GM23338 (cell line): ENCODE data around the gene NIM1K.

ENCODE experiments used
- CREB1 ChIP-seq: fragments of 250-450 bp; sonication (Bioruptor Pico); IDR thresholded peaks from 2 replicates; pipeline ENCODE4 v1.5.0; 2020; ENCODE audit warnings: low read depth, mild to moderate bottlenecking, moderate library complexity
- EZH2 ChIP-seq: fragments of 200-600 bp; sonication (generic); IDR thresholded peaks from one replicate; pipeline ENCODE4 v1.8.0; 2017; ENCODE audit warnings: antibody characterized with exemption, mild to moderate bottlenecking, low read depth; ENCODE audit not compliant: unreplicated experiment
- EZH2phosphoT487 ChIP-seq: fragments of 200-600 bp; sonication (generic); IDR thresholded peaks from one replicate; pipeline ENCODE4 v1.8.1; 2018; ENCODE audit warnings: antibody characterized with exemption; ENCODE audit not compliant: unreplicated experiment
- JUNB ChIP-seq: IDR thresholded peaks from one replicate; pipeline ENCODE4 v1.6.1; 2016; ENCODE audit warnings: antibody characterized with exemption; ENCODE audit not compliant: unreplicated experiment
- POLR2AphosphoS5 ChIP-seq: IDR thresholded peaks from 2 replicates; pipeline ENCODE4 v1.6.1; 2016; ENCODE audit warnings: antibody characterized with exemption, low read depth
- STAT1 ChIP-seq: IDR thresholded peaks from one replicate; pipeline ENCODE4 v1.6.1; 2016; ENCODE audit warnings: antibody characterized with exemption; ENCODE audit not compliant: unreplicated experiment
- TF ChIP-seq, protein P1 (sequence below), 2 experiments: fragments of 200-600 bp in 1 of 2; sonication (generic) in 1 of 2; conservative IDR thresholded peaks; 2 replicates each; pipeline versions ENCODE4 v1.5.1 to v1.6.1; 2016 to 2017; ENCODE audit warnings: antibody characterized with exemption in 2 of 2, low read depth in 2 of 2, mild to moderate bottlenecking in 2 of 2, moderate library complexity in 1 of 2
- TF ChIP-seq, protein P2 (sequence below): IDR thresholded peaks from one replicate; pipeline ENCODE4 v1.6.1; 2018; ENCODE audit warnings: antibody characterized with exemption; ENCODE audit not compliant: unreplicated experiment
- TF ChIP-seq, protein P3 (sequence below): IDR thresholded peaks from 2 replicates; pipeline ENCODE4 v1.6.1; 2016; ENCODE audit warnings: antibody characterized with exemption
- TF ChIP-seq, protein P4 (sequence below): fragments of 250-450 bp; sonication (Bioruptor Pico); IDR thresholded peaks from 2 replicates; pipeline ENCODE4 v1.5.0; 2020; ENCODE audit warnings: mild to moderate bottlenecking, moderate library complexity

DNA sequence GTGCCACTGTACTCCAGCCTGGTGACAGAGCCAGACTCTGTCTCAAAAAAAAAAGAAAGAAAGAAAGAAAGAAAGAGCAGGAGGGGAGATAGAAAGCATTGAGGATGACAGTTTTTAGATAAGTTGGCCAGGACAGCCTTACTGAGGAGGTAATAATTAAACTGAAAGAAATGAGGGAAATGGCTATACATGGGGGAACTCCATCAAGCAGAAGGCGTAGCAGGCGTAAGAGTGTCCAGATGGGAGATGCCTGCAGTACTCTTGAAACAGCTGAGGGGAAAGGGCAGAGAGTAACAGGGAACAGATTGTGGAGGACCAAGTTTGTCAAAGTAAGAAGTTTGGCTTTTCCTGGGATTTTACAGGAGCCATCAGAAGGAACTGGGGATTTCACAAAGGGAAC is 63.7 kb downstream of the NIM1K start:
- TF ChIP-seq EZH2phosphoT487 (no peak), EZH2 (no peak), CREB1 (CRISPR knock-in tag) (no peak), JUNB (no peak), POLR2AphosphoS5 (no peak), STAT1 (no peak)
- TF ChIP-seq, protein P1, sequence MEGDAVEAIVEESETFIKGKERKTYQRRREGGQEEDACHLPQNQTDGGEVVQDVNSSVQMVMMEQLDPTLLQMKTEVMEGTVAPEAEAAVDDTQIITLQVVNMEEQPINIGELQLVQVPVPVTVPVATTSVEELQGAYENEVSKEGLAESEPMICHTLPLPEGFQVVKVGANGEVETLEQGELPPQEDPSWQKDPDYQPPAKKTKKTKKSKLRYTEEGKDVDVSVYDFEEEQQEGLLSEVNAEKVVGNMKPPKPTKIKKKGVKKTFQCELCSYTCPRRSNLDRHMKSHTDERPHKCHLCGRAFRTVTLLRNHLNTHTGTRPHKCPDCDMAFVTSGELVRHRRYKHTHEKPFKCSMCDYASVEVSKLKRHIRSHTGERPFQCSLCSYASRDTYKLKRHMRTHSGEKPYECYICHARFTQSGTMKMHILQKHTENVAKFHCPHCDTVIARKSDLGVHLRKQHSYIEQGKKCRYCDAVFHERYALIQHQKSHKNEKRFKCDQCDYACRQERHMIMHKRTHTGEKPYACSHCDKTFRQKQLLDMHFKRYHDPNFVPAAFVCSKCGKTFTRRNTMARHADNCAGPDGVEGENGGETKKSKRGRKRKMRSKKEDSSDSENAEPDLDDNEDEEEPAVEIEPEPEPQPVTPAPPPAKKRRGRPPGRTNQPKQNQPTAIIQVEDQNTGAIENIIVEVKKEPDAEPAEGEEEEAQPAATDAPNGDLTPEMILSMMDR (conservative IDR thresholded peaks at IDR 0.05; ENCODE audit: low read depth in 2 of 2), result no peak
- TF ChIP-seq, protein P2, sequence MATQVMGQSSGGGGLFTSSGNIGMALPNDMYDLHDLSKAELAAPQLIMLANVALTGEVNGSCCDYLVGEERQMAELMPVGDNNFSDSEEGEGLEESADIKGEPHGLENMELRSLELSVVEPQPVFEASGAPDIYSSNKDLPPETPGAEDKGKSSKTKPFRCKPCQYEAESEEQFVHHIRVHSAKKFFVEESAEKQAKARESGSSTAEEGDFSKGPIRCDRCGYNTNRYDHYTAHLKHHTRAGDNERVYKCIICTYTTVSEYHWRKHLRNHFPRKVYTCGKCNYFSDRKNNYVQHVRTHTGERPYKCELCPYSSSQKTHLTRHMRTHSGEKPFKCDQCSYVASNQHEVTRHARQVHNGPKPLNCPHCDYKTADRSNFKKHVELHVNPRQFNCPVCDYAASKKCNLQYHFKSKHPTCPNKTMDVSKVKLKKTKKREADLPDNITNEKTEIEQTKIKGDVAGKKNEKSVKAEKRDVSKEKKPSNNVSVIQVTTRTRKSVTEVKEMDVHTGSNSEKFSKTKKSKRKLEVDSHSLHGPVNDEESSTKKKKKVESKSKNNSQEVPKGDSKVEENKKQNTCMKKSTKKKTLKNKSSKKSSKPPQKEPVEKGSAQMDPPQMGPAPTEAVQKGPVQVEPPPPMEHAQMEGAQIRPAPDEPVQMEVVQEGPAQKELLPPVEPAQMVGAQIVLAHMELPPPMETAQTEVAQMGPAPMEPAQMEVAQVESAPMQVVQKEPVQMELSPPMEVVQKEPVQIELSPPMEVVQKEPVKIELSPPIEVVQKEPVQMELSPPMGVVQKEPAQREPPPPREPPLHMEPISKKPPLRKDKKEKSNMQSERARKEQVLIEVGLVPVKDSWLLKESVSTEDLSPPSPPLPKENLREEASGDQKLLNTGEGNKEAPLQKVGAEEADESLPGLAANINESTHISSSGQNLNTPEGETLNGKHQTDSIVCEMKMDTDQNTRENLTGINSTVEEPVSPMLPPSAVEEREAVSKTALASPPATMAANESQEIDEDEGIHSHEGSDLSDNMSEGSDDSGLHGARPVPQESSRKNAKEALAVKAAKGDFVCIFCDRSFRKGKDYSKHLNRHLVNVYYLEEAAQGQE, result no peak
- TF ChIP-seq, protein P3, sequence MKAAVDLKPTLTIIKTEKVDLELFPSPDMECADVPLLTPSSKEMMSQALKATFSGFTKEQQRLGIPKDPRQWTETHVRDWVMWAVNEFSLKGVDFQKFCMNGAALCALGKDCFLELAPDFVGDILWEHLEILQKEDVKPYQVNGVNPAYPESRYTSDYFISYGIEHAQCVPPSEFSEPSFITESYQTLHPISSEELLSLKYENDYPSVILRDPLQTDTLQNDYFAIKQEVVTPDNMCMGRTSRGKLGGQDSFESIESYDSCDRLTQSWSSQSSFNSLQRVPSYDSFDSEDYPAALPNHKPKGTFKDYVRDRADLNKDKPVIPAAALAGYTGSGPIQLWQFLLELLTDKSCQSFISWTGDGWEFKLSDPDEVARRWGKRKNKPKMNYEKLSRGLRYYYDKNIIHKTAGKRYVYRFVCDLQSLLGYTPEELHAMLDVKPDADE, result no peak
- TF ChIP-seq, protein P4, sequence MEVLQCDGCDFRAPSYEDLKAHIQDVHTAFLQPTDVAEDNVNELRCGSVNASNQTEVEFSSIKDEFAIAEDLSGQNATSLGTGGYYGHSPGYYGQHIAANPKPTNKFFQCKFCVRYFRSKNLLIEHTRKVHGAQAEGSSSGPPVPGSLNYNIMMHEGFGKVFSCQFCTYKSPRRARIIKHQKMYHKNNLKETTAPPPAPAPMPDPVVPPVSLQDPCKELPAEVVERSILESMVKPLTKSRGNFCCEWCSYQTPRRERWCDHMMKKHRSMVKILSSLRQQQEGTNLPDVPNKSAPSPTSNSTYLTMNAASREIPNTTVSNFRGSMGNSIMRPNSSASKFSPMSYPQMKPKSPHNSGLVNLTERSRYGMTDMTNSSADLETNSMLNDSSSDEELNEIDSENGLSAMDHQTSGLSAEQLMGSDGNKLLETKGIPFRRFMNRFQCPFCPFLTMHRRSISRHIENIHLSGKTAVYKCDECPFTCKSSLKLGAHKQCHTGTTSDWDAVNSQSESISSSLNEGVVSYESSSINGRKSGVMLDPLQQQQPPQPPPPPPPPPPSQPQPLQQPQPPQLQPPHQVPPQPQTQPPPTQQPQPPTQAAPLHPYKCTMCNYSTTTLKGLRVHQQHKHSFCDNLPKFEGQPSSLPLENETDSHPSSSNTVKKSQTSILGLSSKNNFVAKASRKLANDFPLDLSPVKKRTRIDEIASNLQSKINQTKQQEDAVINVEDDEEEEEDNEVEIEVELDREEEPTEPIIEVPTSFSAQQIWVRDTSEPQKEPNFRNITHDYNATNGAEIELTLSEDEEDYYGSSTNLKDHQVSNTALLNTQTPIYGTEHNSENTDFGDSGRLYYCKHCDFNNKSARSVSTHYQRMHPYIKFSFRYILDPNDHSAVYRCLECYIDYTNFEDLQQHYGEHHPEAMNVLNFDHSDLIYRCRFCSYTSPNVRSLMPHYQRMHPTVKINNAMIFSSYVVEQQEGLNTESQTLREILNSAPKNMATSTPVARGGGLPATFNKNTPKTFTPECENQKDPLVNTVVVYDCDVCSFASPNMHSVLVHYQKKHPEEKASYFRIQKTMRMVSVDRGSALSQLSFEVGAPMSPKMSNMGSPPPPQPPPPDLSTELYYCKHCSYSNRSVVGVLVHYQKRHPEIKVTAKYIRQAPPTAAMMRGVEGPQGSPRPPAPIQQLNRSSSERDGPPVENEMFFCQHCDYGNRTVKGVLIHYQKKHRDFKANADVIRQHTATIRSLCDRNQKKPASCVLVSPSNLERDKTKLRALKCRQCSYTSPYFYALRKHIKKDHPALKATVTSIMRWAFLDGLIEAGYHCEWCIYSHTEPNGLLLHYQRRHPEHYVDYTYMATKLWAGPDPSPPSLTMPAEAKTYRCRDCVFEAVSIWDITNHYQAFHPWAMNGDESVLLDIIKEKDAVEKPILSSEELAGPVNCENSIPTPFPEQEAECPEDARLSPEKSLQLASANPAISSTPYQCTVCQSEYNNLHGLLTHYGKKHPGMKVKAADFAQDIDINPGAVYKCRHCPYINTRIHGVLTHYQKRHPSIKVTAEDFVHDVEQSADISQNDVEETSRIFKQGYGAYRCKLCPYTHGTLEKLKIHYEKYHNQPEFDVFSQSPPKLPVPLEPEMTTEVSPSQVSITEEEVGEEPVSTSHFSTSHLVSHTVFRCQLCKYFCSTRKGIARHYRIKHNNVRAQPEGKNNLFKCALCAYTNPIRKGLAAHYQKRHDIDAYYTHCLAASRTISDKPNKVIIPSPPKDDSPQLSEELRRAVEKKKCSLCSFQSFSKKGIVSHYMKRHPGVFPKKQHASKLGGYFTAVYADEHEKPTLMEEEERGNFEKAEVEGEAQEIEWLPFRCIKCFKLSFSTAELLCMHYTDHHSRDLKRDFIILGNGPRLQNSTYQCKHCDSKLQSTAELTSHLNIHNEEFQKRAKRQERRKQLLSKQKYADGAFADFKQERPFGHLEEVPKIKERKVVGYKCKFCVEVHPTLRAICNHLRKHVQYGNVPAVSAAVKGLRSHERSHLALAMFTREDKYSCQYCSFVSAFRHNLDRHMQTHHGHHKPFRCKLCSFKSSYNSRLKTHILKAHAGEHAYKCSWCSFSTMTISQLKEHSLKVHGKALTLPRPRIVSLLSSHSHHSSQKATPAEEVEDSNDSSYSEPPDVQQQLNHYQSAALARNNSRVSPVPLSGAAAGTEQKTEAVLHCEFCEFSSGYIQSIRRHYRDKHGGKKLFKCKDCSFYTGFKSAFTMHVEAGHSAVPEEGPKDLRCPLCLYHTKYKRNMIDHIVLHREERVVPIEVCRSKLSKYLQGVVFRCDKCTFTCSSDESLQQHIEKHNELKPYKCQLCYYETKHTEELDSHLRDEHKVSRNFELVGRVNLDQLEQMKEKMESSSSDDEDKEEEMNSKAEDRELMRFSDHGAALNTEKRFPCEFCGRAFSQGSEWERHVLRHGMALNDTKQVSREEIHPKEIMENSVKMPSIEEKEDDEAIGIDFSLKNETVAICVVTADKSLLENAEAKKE (CRISPR knock-in tag), result no peak
